GM03348 (cell line): ENCODE measurements around the gene MYLK.

Experiments used
- DNase-seq: peaks from one replicate; pipeline ENCODE4 v3.0.0; 2012; ENCODE audit warnings: low spot score

Gene MYLK

GRCh38 chr3:123791417-123791816 is 92.7 kb downstream of the MYLK start:
- peak; percentile 34 for DNase-seq

- DNase-seq = no peak
Measured at GRCh38 chr3:123791073-123791370, 93.1 kb downstream of the MYLK start.

- no peak for DNase-seq
Measured at GRCh38 chr3:123790254-123791072, 93.7 kb downstream of the MYLK start.

- peak; percentile 61 for DNase-seq
Measured at GRCh38 chr3:123789760-123790159, 94.4 kb downstream of the MYLK start.

GRCh38 chr3:123789160-123789559 is 95.0 kb downstream of the MYLK start:
- no peak for DNase-seq

GRCh38 chr3:123788710-123789109 is 95.4 kb downstream of the MYLK start:
- DNase-seq = no peak

GRCh38 chr3:123787133-123787532 is 97.0 kb downstream of the MYLK start:
- no peak for DNase-seq

GRCh38 chr3:123785602-123786001 is 98.5 kb downstream of the MYLK start:
- no peak for DNase-seq

- DNase-seq = no peak
Measured at GRCh38 chr3:123783811-123784210, 100.3 kb downstream of the MYLK start.

GRCh38 chr3:123783050-123783689 is 101.0 kb downstream of the MYLK start:
- DNase-seq = no peak

GRCh38 chr3:123782488-123782887 is 101.6 kb downstream of the MYLK start:
- no peak for DNase-seq

GRCh38 chr3:123781571-123782275 is 102.4 kb downstream of the MYLK start:
- DNase-seq = no peak

GRCh38 chr3:123781138-123781537 is 103.0 kb downstream of the MYLK start:
- DNase-seq = no peak

- DNase-seq = no peak
Measured at GRCh38 chr3:123780656-123781055, 103.5 kb downstream of the MYLK start.

- DNase-seq = no peak
Measured at GRCh38 chr3:123779655-123780231, 104.4 kb downstream of the MYLK start.

- no peak for DNase-seq
Measured at GRCh38 chr3:123778991-123779622, 105.0 kb downstream of the MYLK start.

GRCh38 chr3:123778525-123778924 is 105.6 kb downstream of the MYLK start:
- DNase-seq = no peak

GRCh38 chr3:123776071-123776782 is 107.9 kb downstream of the MYLK start:
- DNase-seq = no peak

GRCh38 chr3:123774474-123774873 is 109.7 kb downstream of the MYLK start:
- DNase-seq = no peak

GRCh38 chr3:123773681-123774431 is 110.3 kb downstream of the MYLK start:
- peak; percentile 83 for DNase-seq

GRCh38 chr3:123769356-123769743 is 114.8 kb downstream of the MYLK start:
- no peak for DNase-seq
